ENCODE measurements around the gene PRM1.

The PRM1 gene

GRCh38 chr16:11280616-11281522, at the start of gene PRM1:
PRM1 (minus strand) TSS chr16:11281330; CDS start chr16:11281238, 92 bp downstream.
- no peak for DNase-seq

GRCh38 chr16:11330526-11331237, 49.6 kb upstream of the PRM1 start:
- no peak for DNase-seq

- no peak for DNase-seq
Measured at GRCh38 chr16:11329891-11330290, 48.8 kb upstream of the PRM1 start.

- DNase-seq = no peak
Measured at GRCh38 chr16:11329071-11329491, 48.0 kb upstream of the PRM1 start.

GRCh38 chr16:11328172-11329070, 47.3 kb upstream of the PRM1 start:
- no peak for DNase-seq

GRCh38 chr16:11327277-11328171, 46.4 kb upstream of the PRM1 start:
- DNase-seq = no peak

- DNase-seq = no peak
Measured at GRCh38 chr16:11326737-11327276, 45.7 kb upstream of the PRM1 start.

GRCh38 chr16:11326084-11326736, 45.1 kb upstream of the PRM1 start:
- no peak for DNase-seq

GRCh38 chr16:11325404-11326083, 44.4 kb upstream of the PRM1 start:
- DNase-seq = no peak

GRCh38 chr16:11323551-11324336, 42.6 kb upstream of the PRM1 start:
- DNase-seq = no peak

GRCh38 chr16:11322823-11323222, 41.7 kb upstream of the PRM1 start:
- no peak for DNase-seq

GRCh38 chr16:11321662-11322061, 40.5 kb upstream of the PRM1 start:
- no peak for DNase-seq

- DNase-seq = no peak
Measured at GRCh38 chr16:11320170-11320569, 39.0 kb upstream of the PRM1 start.

GRCh38 chr16:11319529-11320146, 38.5 kb upstream of the PRM1 start:
- DNase-seq = no peak

GRCh38 chr16:11318817-11319216, 37.7 kb upstream of the PRM1 start:
- DNase-seq = no peak

GRCh38 chr16:11316331-11317015, 35.3 kb upstream of the PRM1 start:
- no peak for DNase-seq

GRCh38 chr16:11315510-11315909, 34.4 kb upstream of the PRM1 start:
- no peak for DNase-seq

- no peak for DNase-seq
Measured at GRCh38 chr16:11314309-11314894, 33.3 kb upstream of the PRM1 start.
